HL-60 (cell line): Measurements from ENCODE around the gene UBE2E2.

Experiments
- DNase-seq, 2 experiments: peaks; one replicate each; pipeline ENCODE4 v3.0.0-alpha.2; 2010 to 2020; ENCODE audit warnings: low read depth in 1 of 2, low spot score in 1 of 2
- H3K27ac ChIP-seq: fragments of 250-450 bp; sonication (Bioruptor Pico); replicated peaks from 2 replicates; pipeline ENCODE4 v1.5.1; 2020; ENCODE audit warnings: mild to moderate bottlenecking, moderate library complexity
- H3K27me3 ChIP-seq: fragments of 250-450 bp; sonication (Bioruptor Pico); 2 replicates; pipeline ENCODE4 v1.5.1; 2021; ENCODE audit warnings: mild to moderate bottlenecking, moderate library complexity; ENCODE audit not compliant: insufficient read depth, poor library complexity, severe bottlenecking
- H3K4me3 ChIP-seq: replicated peaks from 2 replicates; pipeline ENCODE4 v1.5.1; 2011; ENCODE audit warnings: mild to moderate bottlenecking, control low read depth, low read length; ENCODE audit not compliant: insufficient read depth
- CTCF ChIP-seq: IDR thresholded peaks from one replicate; pipeline ENCODE4 v1.5.1; 2011; ENCODE audit warnings: low read length, control low read depth, inconsistent platforms; ENCODE audit not compliant: insufficient read depth
- GABPA ChIP-seq: IDR thresholded peaks from 2 replicates; pipeline ENCODE4 v1.6.1; 2012; ENCODE audit warnings: low read depth
- POLR2AphosphoS5 ChIP-seq: IDR thresholded peaks from 2 replicates; pipeline ENCODE4 v1.6.1; 2012; ENCODE audit warnings: low read depth
- REST ChIP-seq: IDR thresholded peaks from 2 replicates; pipeline ENCODE4 v1.6.1; 2012; ENCODE audit warnings: low read depth; ENCODE audit not compliant: insufficient replicate concordance
- SPI1 ChIP-seq: IDR thresholded peaks from 2 replicates; pipeline ENCODE4 v1.6.1; 2012; ENCODE audit warnings: low read depth, mild to moderate bottlenecking, borderline replicate concordance

The UBE2E2 gene

GRCh38 chr3:23314981-23315762 lies 112.0 kb downstream of the UBE2E2 start:
- H3K27ac ChIP-seq: no peak overlapping the region
- no peak for TF ChIP-seq GABPA
- no peak for TF ChIP-seq POLR2AphosphoS5
- no peak for TF ChIP-seq REST
- no peak for TF ChIP-seq SPI1
- no peak for TF ChIP-seq CTCF
- DNase-seq: no peak
- no peaks in the 10 kb centered on the region for H3K27me3 ChIP-seq
- H3K4me3 ChIP-seq: no peak overlapping the region

- no peak for DNase-seq
- H3K4me3 ChIP-seq: no peak overlapping the region
- no peak overlapping the region for H3K27ac ChIP-seq
- no peaks in the 10 kb centered on the region for H3K27me3 ChIP-seq
- TF ChIP-seq REST (no peak), CTCF (no peak), GABPA (no peak), POLR2AphosphoS5 (no peak), SPI1 (no peak)
These were observed 113.8 kb downstream of the UBE2E2 start for GRCh38 chr3:23316924-23317323.

GRCh38 chr3:23319366-23320312 lies 116.5 kb downstream of the UBE2E2 start:
- Histone ChIP-seq H3K4me3 (no peak overlapping the region), H3K27ac (no peak overlapping the region), H3K27me3 (no peaks in the 10 kb centered on the region)
- no peak for DNase-seq
- TF ChIP-seq GABPA (no peak), SPI1 (no peak), POLR2AphosphoS5 (no peak), CTCF (no peak), REST (no peak)
